NOMO-1 treated with dmso at 0.1 percent for 144 hours (cell line): Measurements from ENCODE around the gene EPHA3.
"Not testable (repeated sequence)": the region's sequence is repeated elsewhere in the genome, so short reads cannot be mapped to it uniquely, and the experiment has no call there.

Source experiments
- DNase-seq: peaks from one replicate; lab custom pipeline; 2025; ENCODE audit not compliant: unreplicated experiment; lab: John Stamatoyannopoulos, UW

The EPHA3 gene

DNA sequence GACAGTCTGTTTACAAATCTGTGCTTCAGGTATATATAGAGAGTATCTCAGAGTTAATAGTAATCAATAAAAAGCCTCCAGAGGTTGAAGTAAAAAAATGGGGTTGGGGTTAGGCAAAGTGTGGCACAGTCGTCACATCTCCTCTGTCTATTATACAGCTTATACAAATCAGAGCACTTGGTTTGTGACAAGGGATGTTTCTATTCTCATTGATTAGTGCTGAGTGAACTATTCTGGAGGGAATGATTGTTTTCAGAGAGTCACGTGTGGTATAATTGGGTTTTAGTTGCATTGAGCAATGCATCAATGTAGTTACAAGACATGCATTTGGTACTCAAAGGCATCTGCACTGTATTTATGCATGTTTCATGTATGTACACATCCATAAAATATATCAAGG, 172.9 kb downstream of the EPHA3 start:
- no peak for DNase-seq

DNA sequence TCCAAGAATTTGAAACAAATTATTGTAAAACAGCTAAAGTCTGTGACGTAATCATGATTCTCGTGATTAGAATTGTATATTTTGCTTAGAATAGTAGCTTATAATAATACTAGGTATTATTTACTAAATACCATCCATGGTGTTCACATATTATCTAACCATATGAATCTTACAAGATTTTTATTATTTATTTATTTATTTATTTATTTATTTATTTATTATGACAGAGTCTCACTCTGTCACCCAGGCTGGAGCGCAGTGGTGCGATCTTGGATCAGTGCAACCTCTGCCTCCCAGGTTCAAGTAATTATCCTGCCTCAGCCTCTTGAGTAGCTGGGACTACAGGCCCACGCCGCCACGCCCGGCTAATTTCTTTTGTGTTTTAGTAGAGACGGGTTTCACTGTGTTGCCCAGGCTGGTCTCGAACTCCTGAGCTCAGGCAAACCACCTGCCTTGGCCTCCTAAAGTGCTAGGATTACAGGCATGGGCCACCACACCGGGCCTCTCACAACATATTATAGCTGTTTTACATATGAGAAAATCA, 173.5 kb downstream of the EPHA3 start:
- DNase-seq = no peak

DNA sequence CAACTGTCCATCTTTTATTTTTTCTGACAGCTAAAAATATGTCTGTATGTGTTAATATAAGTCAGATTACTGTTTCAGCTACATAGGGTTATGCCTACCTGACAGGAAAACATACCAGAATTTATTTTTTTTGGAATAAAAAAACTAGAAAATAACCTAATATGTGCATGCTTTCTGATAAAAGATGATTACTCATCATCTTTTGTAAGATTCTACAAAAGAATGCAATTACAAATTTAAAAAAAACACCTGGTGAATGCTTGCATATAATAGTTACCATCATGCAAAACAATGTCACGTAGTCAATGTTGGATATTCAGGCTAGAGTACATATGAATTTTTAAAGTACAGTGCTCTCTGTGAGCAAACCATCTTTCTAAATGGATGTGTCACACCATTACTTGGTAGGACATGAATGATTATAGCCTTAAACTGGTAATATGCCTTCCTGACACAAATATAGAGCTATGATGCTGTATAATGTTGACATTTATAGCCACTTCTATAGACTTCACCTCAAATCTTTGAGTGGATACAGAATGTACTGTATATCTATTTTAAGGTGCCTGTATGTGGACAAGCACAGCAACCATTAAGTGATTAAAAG, 180.6 kb downstream of the EPHA3 start:
- no peak for DNase-seq

DNA sequence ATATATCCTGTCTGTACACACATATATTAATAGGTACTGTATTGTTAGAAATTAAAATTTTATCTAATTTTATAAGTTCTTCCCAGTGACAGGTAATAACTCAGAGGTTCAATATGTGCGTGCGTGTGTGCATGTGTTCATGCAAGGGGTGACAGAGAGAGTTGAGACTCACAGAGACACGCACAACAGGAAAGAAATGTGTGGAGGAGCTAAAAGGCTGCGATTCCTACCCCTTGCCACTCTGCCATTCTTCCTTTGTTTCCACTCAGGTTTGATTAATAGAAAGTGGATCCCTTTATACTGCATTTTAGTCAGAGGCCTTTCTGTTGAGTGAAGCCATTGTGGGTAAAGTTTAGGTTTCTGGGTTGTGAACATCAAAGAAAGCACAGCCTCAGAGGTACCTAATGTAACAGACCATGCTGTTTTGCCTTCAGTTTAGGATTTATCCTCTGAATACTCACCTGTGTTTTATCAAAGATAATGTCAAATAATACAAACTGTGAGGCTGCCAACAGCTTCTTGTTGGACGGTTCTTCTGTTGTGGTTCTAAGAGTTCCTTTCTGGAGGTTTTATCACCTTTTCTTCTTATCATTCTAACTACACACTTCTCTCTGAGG, 182.3 kb downstream of the EPHA3 start:
- DNase-seq = no peak

DNA sequence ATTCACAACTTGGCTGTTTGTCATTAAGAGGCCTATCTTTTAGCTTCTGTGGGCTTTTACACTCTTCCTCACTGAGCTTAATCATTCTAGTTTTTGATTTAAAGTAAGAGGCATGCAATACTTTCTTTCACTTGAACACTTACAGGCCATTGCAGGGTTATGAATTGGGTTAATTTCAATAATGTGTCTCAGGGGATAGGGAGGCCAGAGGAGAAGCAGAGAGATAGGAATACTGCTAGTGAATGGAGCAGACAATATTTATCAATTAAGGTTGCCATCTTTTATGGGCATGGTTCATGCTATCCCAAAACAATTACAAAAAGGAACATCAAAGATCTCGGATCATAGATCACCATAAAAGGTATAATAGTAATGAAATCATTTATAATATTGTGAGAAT, 189.8 kb downstream of the EPHA3 start:
- no peak for DNase-seq

DNA sequence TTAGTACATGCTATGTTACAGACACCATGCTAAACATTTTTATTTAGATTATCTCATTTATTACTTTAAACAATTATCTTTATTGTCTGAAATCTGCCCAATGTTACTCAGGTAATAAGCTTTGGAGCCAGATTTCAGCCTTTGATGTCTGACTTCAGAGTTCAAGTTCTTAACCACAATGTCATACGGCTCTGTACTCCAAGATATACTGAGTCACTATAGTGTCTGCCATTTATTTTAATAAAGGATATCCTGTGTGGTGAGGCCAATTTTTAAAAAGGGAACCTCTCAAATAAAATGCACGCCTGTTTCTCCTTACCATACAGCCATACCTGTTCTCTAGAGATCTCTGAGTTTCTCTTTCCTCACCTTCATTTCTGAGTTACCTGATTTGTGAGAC, 193.1 kb downstream of the EPHA3 start:
- DNase-seq = no peak

DNA sequence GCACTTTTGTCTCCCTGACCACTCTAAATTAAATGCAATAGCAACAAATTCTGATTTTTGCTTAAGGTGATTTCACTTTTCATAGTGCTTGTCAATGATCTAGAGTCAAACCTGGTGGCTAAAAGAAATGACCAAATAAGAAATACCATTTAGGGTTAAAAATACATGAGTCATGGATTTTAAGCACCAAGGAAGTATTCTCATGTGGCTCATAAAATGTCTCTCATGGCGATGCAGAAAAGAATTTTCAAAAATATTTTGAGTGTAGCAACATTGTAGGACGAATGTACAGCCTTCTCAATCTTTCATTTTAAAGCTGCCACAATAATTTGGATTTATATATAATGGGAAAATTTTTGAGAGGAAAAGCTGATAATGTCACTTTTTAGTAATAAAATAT, 193.6 kb downstream of the EPHA3 start:
- DNase-seq = no peak

DNA sequence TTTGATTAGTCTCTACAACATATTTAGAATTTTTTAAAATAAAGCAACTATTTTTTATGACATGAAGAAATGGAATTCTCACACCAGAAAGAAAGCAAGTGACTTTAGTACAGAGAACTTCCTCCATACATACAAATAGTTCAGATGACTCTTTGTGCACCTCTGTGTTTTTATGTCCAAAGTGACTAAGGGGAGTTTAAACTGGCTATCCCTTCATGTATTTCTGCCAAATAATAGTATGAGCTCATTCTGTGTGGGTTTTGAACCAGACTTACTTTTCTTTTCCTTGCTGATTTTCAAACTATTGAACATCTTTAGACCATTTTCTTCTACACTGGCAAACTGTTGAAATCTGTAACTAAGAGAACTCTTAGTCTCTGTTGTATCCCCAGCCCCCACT, 196.3 kb downstream of the EPHA3 start:
- no peak for DNase-seq

DNA sequence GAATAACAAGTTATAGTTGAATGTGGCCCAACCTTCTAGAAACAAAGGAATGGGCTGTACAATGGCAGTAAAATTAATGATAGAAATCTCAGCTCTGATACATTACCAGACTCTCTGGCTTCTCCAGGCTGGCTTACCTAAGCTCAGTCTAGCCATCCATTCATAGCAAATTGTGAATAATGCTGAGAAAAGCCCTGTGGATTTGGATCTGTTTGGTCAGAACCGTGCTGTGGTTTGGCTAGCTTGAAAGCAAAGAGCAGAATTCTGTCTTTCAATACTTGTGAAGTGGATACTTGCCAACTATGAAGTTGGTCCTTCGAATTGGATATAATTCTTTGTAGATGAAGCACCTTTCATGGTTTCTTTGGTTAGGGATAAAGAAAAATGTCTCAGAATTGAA, 199.1 kb downstream of the EPHA3 start:
- DNase-seq = no peak

DNA sequence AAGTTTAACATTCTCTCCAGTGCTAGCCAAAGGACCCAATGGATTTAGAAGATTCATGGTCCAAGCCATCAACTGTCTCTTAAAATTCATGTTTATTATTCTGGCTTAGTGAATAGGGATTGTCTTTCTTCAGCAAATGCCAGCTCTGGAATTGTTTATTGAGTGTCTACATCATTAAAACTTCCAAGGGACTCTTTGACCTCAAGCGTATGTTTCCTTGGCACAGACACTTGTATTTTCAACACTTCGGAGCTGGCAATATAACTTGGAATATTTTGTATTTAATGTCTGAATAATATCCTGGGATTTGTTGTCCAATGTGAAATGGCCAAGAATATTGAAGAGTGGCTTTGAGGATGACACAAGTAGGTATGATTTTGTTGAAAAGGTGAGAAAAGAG, 204.2 kb downstream of the EPHA3 start:
- DNase-seq = no peak

DNA sequence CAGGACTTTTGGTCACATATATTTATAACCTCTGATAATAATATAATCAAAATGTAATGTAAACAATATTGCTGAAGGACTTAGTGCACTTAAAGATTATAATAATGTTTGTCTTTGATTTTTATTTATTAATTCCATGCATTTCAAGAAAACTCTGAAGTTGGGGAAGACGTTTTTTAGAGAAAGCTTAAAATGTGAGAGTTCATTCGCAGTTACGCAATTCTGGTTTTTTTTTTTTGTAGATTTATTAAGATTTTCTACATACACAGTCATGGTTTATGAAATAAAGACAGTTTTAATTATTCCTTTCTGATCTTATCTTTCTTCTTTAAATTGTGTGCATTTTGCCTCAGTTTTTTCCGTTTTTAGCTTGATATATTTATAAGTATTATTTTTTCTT, 204.7 kb downstream of the EPHA3 start:
- no peak for DNase-seq

DNA sequence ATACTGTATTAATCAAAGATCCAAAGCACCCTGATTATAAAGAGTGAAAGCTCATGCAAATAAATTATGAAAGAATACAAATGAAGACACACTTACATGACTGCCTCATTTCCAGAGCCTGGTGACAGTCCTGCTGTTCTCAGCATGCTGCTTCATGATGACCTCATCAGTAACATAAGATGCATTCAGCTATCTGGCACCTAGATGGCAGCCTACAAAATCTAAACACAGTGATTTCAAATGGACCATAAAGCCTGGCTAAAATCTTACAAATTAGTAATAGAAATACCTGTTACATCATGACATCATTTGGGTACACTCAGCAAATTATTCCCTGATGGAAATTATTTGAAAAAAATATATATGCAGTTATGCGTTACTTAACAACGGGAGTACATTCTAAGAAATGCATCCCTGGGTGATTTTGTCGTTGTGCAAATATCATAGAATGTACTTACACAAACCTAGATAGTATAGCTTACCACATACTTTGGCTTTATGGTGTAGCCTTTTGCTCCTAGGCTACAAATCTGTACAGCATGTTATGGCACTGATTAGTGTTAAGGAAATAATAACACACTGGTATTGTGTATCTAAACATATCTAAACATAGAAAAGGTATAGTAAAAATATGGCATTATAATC, 207.2 kb downstream of the EPHA3 start:
- DNase-seq = no peak

DNA sequence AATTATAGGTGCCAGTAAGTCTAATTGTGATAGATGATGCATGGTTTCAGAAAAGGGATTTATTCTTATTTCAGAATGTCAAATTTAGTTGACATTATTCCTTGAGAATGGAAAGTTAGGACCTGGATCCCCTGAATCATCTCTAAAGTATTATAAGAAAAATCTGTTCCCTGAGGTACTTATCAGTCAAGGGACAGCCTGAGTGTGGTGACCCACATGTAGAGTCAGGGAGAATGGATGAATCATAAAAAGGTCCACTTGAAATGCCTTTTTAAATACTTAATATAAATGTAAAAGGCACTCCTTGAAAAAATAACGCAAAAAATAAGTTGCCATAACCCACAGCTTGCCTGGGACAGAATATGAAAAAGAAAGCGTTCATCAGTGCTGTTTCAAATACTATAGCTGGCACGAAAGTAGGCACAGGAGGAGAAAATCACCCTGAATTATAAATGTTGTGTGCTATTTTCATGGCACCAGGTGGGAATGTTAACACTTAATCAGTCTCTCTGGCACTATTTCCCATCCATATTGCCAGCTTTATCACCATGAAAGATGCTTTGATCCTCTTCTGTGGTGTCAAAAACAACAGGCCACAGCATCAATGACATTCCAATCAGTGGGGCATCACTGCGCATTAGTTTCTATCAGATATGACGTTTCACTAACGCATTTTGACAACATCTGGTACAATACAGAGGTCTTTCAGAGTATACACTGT, 208.5 kb downstream of the EPHA3 start:
- DNase-seq = no peak

DNA sequence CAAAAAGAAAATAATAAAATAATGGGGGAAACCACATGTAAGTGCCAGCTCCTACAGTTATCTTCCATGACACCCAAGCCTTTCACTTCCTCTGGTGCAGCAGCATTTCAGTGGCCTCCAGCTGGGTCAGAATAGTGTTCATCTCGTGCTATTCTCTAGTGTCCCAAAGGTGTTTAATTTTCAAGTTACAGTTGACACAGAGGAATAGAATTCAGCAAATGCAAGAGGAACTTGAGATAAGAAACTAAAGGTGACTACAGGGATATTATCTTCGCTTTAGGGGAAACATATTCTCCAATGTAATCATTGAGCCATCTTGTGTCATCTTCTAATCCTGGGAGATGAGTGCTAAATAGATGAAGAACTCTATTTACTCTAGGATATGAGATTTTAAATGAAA, 212.8 kb downstream of the EPHA3 start:
- no peak for DNase-seq

DNA sequence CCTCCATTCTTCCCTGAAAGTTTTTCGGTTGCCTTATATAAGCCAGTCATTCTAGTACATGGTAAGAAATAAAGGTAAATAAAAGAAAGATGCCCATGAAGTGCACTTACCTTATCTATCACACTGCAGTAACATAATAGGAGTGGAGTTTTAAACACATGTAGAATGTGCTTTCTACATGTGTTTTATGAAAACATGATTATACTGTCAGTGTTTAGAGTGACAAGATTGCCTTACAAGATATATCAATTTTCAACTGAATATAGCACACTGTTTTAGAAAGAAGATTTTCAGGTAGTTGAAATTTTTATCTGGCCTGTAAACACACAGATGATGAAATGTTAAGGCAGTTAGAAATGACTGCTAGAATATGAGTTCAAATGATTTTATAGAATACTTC, 219.6 kb downstream of the EPHA3 start:
- no peak for DNase-seq

DNA sequence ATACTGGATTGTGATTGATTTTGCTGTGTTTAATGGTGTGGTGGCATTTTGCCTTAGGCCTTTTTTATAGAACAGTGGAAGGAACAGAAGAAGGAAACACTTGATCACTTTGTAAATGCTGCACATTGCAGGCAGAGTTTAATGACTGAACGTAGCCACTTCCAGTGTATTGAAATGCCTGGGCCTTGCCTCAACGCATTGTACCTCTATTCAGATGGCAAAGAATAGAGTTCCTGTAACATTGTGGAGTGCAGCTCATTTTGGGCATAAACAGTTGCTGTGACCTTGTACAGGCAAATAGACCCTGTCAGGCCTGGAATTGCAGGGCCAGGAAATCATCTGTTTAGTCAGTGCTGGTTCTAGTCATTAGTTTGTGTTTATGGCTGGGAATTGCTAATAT, 225.0 kb downstream of the EPHA3 start:
- no peak for DNase-seq

DNA sequence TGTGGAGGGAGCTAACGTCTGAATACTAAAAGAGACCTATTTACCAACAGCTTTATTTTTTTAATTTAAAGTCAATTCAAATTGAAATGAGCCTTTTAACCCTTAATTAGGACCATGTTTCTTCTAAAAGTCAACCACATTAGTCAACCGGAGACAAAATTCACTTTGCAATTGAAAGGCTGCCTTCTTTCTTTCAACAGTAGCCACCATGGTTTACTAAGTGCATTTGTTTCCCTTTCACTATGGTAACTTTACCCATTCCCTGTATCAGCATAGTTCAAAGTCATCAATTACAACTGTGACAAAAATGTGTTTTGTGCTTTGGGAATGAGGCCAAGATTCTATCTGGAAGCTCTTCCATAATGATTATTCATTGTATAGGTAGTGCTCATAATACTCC, 225.4 kb downstream of the EPHA3 start:
- DNase-seq = no peak

DNA sequence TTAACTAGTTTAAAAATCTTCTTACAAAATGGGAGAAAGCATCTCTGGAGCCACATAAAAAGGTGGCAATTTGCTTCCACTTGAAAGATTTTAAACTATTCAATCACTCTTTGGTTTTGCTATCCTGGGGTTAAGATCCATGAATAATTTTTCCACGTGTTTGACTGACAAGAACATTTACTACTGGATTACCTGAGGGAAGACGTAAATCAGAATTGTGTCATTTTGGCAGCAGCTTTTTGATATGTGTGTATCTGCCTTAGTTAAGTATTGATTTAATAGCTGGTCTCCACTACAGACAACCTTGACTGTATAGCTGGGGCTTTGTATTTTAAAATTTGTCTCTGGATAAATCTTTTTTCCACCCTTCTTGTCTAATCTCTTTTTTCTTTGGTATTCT, 228.3 kb downstream of the EPHA3 start:
- no peak for DNase-seq

DNA sequence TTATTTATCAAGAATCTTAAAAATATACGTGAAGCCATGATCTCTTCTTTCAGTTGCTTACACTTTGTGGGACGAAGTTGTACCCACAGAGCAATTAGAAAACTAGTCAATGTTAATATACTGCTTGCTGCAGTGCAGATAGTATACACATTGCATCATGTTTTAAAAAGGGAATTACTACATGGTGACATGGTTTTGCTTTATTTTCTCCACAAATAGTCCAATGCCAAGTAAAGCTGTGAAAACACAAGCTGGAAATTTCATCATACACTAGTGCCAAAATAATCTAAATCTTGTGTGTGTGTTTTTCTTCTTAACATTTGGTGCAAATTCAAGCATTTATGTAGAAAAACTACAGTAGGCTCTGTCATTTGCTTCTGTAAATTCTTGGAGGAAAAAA, 233.0 kb downstream of the EPHA3 start:
- DNase-seq = no peak

DNA sequence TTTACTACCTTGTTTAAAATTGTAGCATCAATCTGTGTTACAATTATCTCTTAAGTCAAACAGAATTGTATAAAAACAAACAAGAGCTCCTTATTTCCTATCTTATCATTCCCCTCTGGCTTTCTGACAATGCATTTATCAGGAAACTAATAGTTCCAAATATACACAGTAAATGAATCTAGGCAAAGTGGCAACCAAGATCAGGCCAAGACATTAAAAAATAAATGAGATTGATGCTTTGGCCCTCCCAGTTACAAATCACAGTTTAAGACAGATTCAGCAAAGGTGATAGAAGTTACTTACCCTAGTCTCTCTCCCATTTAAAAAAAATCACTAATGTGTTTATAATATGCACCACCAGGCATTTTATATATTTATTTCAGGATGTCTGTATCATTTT, 236.7 kb downstream of the EPHA3 start:
- no peak for DNase-seq

DNA sequence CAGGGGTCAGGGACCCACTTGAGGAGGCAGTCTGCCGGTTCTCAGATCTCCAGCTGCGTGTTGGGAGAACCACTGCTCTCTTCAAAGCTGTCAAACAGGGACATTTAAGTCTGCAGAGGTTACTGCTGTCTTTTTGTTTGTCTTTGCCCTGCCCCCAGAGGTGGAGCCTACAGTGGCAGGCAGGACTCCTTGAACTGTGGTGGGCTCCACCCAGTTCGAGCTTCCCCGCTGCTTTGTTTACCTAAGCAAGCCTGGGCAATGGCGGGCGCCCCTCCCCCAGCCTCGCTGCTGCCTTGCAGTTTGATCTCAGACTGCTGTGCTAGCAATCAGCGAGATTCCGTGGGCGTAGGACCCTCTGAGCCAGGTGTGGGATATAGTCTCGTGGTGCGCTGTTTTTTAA, 243.5 kb downstream of the EPHA3 start:
- not testable (repeated sequence) for DNase-seq

DNA sequence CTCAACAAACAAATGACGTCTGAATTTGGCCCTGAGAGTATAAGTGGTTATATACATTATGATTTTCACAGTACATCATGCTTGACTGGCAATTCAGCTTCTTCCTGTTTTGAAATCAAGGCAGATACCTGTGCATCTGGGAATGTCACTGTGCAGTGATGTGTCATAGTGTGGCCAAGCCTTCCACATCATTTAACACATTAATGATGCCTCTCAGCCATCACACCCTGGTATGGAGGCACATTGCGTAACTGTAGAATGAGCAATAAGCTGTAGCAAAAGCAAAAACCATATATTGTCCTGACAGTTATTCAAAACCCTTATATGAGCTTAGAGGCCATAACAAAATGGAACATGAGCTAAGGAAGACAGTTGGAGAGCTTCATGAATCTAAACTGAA, 246.0 kb downstream of the EPHA3 start:
- DNase-seq = no peak
